Transverse colon (tissue), 4 donors: ENCODE data around the gene ACO1. TPM values are rescaled to one million over a fixed set of nuclear protein-coding genes. Genes with fewer than 3 reads are reported as not detected.

Experiments used
- DNase-seq: peaks from one replicate; pipeline ENCODE4 v3.0.0-alpha.2; 2019
- H3K27ac ChIP-seq, 4 donors: fragments of 200-600 bp; sonication (generic); 2 replicates each; pipeline ENCODE4 v1.5.1; 2016 to 2018; ENCODE audit warnings: inconsistent platforms in 4 of 4
- H3K27me3 ChIP-seq: fragments of 200-600 bp; sonication (generic); 2 replicates; pipeline ENCODE4 v1.5.1; 2017; ENCODE audit warnings: inconsistent platforms
- H3K36me3 ChIP-seq, 4 donors: fragments of 200-600 bp; sonication (generic); 2 replicates each; pipeline ENCODE4 v1.5.1; 2017 to 2019; ENCODE audit warnings: inconsistent platforms in 4 of 4
- H3K4me1 ChIP-seq, 4 donors: fragments of 200-600 bp; sonication (generic); 2 replicates each; pipeline ENCODE4 v1.5.1; 2017 to 2020; ENCODE audit warnings: inconsistent platforms in 4 of 4
- H3K4me3 ChIP-seq, 4 donors: fragments of 200-600 bp; sonication (generic); 1 replicate in 1 of 4; 2 replicates in 3 of 4; pipeline versions ENCODE4 v1.5.1 to v1.6.1; 2017 to 2019; ENCODE audit warnings: inconsistent platforms in 4 of 4
- H3K9me3 ChIP-seq, 2 donors: fragments of 200-600 bp; sonication (generic); 2 replicates each; pipeline ENCODE4 v1.5.1; 2017 to 2019; ENCODE audit warnings: inconsistent platforms in 2 of 2
- CTCF ChIP-seq, 5 experiments: fragments of 200-600 bp in 3 of 5; fragments of 450-650 bp in 2 of 5; sonication (generic) in 3 of 5; IDR thresholded peaks; 1 replicate in 2 of 5; 2 replicates in 3 of 5; pipeline ENCODE4 v1.5.1; 2016 to 2017; ENCODE audit warnings: antibody characterized with exemption in 5 of 5, inconsistent platforms in 3 of 5, mild to moderate bottlenecking in 2 of 5, moderate library complexity in 1 of 5
- EP300 ChIP-seq: sonication (generic); formaldehyde crosslinking; IDR thresholded peaks from one replicate; pipeline ENCODE4 v1.6.1; 2017; ENCODE audit warnings: antibody characterized with exemption, low read depth
- POLR2A ChIP-seq: fragments of 450-650 bp; IDR thresholded peaks from one replicate; pipeline ENCODE4 v1.6.1; 2016; ENCODE audit warnings: antibody characterized with exemption, mild to moderate bottlenecking, moderate library complexity
- POLR2AphosphoS5 ChIP-seq, 3 donors: sonication (generic); formaldehyde crosslinking; IDR thresholded peaks; one replicate each; pipeline ENCODE4 v1.6.1; 2016; ENCODE audit warnings: antibody characterized with exemption in 3 of 3
- WGBS, 2 donors: methylation state at CpG; one replicate each; pipeline ENCODE4 v1.1.5; 2018; ENCODE audit warnings: low coverage in 1 of 2; 5-methylcytosine and 5-hydroxymethylcytosine counted together
- in situ Hi-C, 4 donors: fragments of 200-750 bp; cut with MboI; loops; one replicate each; pipeline versions ENCODE4 v1.15.0 to v1.15.1; 2017; ENCODE audit warnings: low sequenced_read_pairs in 3 of 4, low pct_ligation_motif_present in 1 of 4, low pct_unique_long_range_greater_than_20kb in 1 of 4
- intact Hi-C: fragments of 100-400 bp; cut with DNase I; formaldehyde crosslinking; loops from one replicate; pipeline ENCODE4 v1.15.1; 2023; ENCODE audit warnings: low total_unique reads
- total RNA-seq, 4 donors: library from RNA; depleted of rRNA; stranded (reverse); fragments of >200 nt; gene quantifications; one replicate each; pipeline ENCODE4 v1.1.0, GENCODE V29; 2016

The ACO1 gene
- total RNA-seq, 4 donors from 2014 or later = 10.1 to 34.5 (median 27.3) TPM

GRCh38 chr9:32419921-32420320, 35.5 kb downstream of the ACO1 start:
- Histone ChIP-seq H3K27me3 (no peaks in the 10 kb centered on the region), H3K27ac (no peak overlapping the region), H3K4me1 (no peaks in the 10 kb centered on the region), H3K36me3 (peaks cover 0 to 29% (median 10%) of the 10 kb centered on the region in 4 donors), H3K9me3 (no peaks in the 10 kb centered on the region), H3K4me3 (no peak overlapping the region)
- no peak for TF ChIP-seq POLR2AphosphoS5 (IDR thresholded peaks at IDR 0.05)
- no peak for TF ChIP-seq CTCF (IDR thresholded peaks at IDR 0.05)
- TF ChIP-seq POLR2A = no peak
- intact Hi-C loops = no loop called here
- in situ Hi-C loops = no loop called here
- 88 to 93% methylated on average over 2 of the region's 2 CpGs for WGBS, 2 donors
- DNase-seq = no peak

- 83 to 86% methylated on average over 7 of the region's 7 CpGs for WGBS, 2 donors
- no peaks in the 10 kb centered on the region for H3K27me3 ChIP-seq
- TF ChIP-seq POLR2AphosphoS5 (IDR thresholded peaks at IDR 0.05) = no peak
- TF ChIP-seq POLR2A = no peak
- no peak for TF ChIP-seq CTCF (IDR thresholded peaks at IDR 0.05)
- no peak for TF ChIP-seq EP300
- H3K4me1 ChIP-seq = peaks cover 0 to 13% (median 5%) of the 10 kb centered on the region in 4 donors
- DNase-seq = no peak
- no peak overlapping the region for H3K4me3 ChIP-seq
- intact Hi-C loops (no loop called here), in situ Hi-C loops (no loop called here)
- no peaks in the 10 kb centered on the region for H3K9me3 ChIP-seq
- H3K27ac ChIP-seq = no peak overlapping the region
- H3K36me3 ChIP-seq = peaks cover 0 to 30% (median 11%) of the 10 kb centered on the region in 4 donors
These were observed 37.9 kb downstream of the ACO1 start for GRCh38 chr9:32422237-32422806.

- Histone ChIP-seq H3K27me3 (no peaks in the 10 kb centered on the region), H3K4me1 (peaks cover 0 to 16% (median 5%) of the 10 kb centered on the region in 4 donors), H3K27ac (no peak overlapping the region), H3K4me3 (no peak overlapping the region), H3K9me3 (no peaks in the 10 kb centered on the region), H3K36me3 (peaks cover 0 to 30% (median 11%) of the 10 kb centered on the region in 4 donors)
- in situ Hi-C loops = no loop called here
- intact Hi-C loops = no loop called here
- DNase-seq = no peak
- TF ChIP-seq POLR2A (no peak), EP300 (no peak), POLR2AphosphoS5 (IDR thresholded peaks at IDR 0.05) (no peak), CTCF (IDR thresholded peaks at IDR 0.05) (no peak)
- 86% methylated on average over 4 of the region's 4 CpGs; no CpG with 5 or more reads in 1 of the 2 donors for WGBS, 2 donors
These were observed 38.9 kb downstream of the ACO1 start for GRCh38 chr9:32423371-32423770.

- in situ Hi-C loops = no loop called here
- no peak overlapping the region for H3K4me3 ChIP-seq
- H3K27ac ChIP-seq = no peak overlapping the region
- H3K9me3 ChIP-seq = no peaks in the 10 kb centered on the region
- intact Hi-C loops = no loop called here
- peaks cover 0 to 16% (median 5%) of the 10 kb centered on the region in 4 donors for H3K4me1 ChIP-seq
- WGBS, 2 donors = 74 to 90% methylated on average over 2 to 6 of the region's 6 CpGs
- peaks cover 0 to 23% (median 11%) of the 10 kb centered on the region in 4 donors for H3K36me3 ChIP-seq
- H3K27me3 ChIP-seq = no peaks in the 10 kb centered on the region
- no peak for TF ChIP-seq CTCF (IDR thresholded peaks at IDR 0.05)
- TF ChIP-seq POLR2AphosphoS5 (IDR thresholded peaks at IDR 0.05) = no peak
- no peak for TF ChIP-seq POLR2A
- TF ChIP-seq EP300 = no peak
- no peak for DNase-seq
These were observed 40.2 kb downstream of the ACO1 start for GRCh38 chr9:32424616-32425015.
